HG02884 (cell line): Measurements from ENCODE around the gene SMARCC2.
"Not testable (repeated sequence)": the region's sequence is repeated elsewhere in the genome, so short reads cannot be mapped to it uniquely, and the experiment has no call there.

ENCODE experiments used
- ATAC-seq: cut with Tn5 transposase; IDR thresholded peaks from one replicate; pipeline ENCODE4 v1.9.1; 2021; ENCODE audit warnings: mild to moderate bottlenecking, moderate library complexity; ENCODE audit not compliant: unreplicated experiment

Gene SMARCC2

DNA sequence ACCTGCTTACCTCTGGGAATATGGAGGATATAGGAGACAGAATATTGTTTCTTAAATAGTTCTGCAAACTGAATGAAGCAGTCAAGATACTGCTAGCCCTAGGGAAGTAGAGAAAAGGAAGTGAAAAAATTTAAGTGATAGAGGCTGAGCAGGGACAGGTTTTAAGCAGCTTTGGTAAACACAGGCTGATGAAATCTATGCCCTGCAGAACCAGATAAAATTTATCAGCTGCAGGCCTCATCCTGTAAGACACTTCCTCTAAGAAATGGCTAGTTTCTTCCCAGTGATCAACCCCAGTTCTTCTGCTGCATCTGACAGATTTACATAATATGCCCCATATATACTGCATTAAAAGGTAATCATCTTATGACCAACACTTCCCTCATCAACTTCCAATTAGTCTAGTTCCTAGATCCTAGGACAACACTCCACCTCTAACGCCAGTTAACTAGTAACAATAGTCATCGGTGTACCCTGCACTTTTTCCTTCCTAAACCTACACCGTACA lies 62.5 kb downstream of the SMARCC2 start:
- no peak for ATAC-seq

DNA sequence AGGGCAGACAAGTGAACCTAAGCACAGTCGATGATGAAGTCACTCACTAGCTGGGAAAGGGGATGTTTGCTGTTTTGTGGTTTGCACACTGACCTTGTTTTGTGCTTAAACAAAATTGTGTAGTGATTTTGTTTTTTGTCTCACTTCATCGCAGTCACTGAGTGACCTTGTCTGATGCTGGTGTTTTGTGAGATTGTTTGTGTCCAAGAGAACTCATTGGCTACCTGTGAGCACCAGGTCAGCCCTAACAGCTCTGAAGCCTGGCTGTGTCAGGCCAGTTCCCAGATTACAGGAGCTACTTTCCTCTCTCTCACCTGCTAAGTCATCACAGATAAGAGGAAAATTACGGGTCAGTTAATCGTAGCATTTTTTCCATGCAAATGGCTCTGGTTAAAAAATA lies 65.2 kb downstream of the SMARCC2 start:
- ATAC-seq, result no peak

DNA sequence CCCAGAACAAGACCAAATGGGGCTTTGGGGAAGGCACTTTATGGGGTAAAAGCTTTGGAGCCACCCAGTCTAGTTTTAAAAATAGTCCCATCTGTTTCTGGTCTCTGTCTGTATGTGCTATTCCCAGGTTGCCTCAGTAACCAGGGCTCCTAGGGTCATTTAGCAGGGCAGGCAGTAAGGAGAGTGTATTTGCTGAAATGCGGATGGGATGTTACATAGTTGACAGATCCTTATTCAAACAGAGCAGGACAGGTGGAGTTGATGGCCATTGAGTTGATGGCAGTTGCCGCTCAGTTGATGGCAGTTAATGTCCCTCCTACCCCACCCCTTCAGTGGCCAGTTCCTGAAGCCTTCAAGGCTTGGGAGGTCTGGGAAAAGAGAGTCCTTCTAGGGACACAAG lies 66.6 kb downstream of the SMARCC2 start:
- no peak for ATAC-seq

DNA sequence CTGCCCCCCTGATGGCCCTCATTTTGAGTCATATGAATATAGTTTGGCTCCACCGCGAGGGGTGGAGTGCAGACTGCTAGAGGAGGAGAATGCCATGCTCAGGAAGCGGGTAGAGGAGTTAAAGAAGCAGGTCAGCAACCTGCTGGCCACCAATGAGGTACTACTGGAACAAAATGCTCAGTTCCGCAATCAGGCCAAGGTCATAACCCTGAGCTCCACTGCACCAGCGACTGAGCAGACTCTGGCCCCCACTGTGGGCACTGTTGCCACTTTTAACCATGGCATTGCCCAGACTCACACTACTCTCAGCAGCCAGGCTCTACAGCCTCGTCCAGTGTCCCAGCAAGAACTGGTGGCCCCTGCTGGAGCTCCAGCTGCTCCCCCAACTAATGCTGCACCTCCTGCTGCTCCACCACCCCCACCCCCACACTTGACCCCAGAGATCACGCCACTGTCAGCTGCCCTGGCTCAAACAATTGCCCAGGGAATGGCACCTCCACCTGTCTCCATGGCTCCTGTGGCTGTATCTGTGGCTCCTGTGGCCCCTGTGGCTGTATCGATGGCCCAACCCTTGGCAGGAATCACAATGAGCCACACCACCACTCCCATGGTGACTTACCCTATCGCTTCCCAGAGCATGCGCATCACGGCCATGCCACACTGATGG lies 67.9 kb downstream of the SMARCC2 start:
- ATAC-seq, result no peak

DNA sequence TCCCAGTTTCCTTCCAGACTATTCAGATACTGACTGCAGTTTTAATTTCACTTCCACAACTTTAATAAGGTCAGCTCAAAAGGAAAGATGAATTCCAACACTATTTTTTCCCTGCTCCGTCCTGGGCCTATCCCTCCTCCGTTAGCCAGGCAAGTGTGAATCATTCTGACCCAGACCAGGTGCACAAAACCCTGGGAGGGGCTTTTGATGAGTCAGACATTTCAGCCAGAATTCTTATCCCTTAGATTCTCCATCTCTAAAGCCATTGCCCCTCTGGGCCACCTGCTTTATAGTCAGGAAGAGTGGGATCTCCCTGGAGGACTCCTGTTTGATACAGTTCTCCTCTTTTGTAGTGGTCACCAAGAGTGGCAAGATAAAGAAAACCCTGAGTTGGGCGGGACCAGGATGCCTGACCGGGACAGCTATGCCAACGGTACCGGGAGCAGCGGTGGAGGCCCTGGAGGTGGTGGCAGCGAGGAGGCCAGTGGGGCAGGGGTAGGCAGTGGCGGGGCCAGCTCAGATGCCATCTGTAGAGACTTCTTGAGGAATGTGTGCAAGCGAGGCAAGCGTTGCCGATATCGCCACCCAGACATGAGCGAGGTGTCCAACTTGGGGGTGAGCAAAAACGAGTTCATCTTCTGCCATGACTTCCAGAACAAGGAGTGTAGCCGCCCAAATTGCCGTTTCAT lies 69.0 kb downstream of the SMARCC2 start:
- ATAC-seq, result no peak

DNA sequence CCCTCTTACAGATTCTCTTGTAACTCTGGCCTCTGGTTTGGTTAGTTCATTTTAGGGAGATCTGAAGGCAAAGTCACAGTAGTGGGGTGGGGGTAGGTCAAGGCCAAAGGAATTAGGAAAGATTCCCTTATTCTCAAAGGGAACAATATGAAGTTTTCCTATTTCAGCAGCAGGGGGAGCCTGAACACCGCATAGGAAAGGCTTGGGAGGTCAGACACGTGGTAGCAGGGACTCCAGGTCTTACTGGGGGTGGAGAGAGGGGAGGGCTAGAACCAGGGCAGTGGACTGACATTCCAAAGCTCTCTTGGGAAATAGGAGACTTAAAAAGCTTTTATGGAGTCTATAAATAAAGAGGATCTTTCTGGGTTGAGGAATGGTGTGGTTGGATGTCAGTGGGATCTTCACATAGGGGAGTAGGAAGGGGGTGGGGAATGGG lies 69.9 kb downstream of the SMARCC2 start:
- no peak for ATAC-seq

DNA sequence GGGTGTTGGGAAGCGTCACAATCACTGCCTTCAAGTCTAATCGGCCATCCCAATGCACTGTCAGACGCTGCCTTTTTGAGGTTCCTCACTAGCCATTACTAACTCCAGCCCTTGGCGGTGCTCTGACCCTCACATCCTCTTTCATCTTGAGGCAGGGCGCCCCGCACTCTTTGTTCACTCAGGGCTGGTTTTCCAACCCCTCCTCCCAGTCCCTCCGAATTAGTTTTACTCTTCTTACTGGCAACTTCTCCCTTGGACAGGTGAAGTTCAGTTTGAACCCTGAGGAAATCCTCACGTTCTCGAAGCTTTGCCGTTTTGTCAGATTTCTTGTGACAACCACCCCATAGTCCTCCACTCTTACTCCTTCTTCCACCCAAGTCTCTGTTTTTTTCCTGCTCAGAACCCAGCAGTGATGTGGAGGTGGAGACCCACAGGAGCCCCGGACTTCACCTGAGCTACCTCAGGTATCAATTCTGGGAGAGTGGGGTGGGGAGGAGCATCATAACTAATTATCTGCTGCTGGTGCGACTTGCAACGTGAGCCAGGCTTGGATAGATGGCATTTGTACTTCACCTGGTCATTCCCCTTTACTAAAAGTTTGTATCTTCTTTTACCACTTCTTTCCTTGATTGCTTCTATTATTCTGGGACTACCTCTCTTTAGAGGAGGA lies 70.5 kb downstream of the SMARCC2 start:
- no peak for ATAC-seq

DNA sequence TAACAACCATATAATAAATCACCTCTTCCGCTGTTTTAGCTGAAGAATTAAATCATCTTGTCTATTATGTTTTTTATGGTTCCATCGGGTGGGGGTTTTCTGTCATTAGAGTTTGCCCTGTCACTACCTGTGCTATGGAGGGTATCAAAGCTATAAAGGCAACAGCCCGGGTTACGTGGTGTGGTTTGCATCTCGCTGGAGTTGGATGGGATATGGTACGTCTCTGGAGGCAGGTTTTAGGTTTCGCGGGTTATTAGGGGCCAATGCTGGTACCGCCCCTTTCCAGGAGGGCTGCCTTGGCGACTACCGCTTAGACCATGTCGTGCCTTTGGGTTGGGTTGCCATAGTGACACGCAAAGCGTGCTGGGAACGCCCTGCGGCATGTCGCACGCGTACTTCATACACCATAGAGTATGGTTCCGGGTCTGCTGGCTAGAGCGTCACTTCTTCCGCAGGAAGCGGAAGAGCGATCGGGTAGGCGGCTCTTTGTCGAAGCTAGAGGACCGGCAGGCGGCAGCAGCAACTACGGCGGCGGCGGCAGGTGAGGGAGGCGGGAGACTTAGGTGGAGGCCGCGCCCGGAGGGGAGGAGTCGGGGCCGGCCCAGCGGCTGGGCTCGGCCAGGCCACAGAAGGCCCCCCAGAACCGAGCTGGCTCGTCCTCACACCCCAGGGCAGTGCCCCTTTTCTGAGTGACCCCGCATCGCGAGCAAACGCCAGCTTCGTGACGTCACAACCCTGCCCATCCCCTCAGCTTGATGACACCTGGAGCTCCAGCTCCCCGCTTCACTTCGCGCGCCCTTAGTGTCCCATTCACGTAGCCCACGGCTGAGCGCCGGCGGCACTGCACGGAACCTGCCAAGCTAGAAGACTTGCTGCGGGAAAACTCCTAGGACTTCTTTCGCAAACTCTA lies 71.2 kb downstream of the SMARCC2 start, which contains the start of gene ZC3H10:
Gene ZC3H10 (plus strand): TSS at position 489 of the 910 bp plus-strand sequence. CDS start 2,297 bp downstream, outside the sequence.
- ATAC-seq, result peak; percentile 81

DNA sequence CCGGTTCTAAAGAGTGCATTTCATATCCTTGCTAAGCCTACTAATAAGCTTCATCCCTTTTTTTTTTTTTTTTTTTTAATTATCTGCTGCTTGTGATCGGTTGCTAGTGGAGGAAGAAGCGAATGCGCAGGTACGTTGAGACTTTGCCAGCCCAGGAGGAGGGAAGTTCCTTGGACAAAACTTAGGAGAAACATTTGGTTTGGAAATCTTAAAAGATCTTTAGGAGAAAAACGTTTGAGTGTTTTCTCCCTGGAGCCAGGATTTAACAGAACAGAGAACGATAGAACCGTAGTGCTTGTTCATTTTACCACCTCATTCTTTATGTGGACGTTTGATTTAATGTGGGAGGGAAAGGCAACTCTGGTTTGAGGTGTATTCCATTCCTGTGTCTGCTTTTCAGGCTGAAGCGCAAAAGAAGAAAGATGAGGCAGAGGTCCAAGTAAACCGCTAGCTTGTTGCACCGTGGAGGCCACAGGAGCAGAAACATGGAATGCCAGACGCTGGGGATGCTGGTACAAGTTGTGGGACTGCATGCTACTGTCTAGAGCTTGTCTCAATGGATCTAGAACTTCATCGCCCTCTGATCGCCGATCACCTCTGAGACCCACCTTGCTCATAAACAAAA lies 72.1 kb downstream of the SMARCC2 start:
- not testable (repeated sequence) for ATAC-seq

DNA sequence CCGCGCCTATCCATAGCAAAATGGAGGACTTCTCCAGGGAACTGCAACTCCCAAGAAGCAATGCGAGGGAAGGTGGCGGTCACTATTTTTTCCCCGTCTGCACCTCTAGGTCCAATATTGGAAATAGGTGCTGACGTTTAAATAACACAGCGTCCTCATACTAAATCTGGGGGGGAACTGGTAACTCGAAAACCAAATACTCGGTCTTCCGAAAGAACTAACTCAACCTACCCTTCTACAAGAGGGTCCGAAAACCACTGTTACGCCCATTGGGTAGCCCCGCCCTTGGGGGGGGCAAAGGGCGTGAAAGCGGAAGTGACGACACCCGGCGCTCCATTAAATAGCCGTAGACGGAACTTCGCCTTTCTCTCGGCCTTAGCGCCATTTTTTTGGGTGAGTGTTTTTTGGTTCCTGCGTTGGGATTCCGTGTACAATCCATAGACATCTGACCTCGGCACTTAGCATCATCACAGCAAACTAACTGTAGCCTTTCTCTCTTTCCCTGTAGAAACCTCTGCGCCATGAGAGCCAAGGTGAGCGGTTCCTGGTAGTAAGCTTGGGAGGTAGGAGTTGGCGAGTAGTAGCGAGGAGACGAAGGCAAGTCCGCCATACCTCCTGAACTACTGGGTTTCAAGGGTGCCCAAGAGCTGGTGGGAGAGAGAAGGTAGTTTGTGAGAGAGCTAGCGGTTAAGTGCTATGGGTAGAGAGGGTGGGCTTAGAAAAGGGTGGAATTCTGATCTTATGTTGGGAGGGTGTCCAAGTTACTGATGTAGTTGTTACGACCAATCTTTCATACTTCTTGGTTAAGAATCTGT lies 72.8 kb downstream of the SMARCC2 start, which contains the start of gene RPL41:
Gene RPL41 (plus strand): TSS at position 367 of the 815 bp plus-strand sequence.
- peak; percentile 33 for ATAC-seq

DNA sequence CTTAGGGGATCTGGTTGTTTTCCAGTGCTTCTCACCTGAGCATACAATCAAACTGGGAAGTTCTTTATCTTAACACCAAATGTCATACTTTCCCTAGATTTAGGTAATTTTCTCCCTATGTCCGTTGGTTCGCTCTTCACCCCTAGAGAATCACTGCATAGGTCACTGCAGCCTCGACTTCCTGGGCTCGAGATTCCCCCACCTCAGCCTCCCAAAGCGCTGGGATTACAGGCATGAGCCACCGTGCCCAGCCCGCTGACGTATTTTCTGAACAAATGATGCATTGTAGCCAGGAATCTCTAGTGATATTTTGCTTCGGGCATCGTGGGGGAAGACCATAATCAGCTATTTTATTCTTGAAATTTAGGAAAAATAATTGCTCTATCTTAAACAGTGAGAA lies 74.0 kb downstream of the SMARCC2 start:
- no peak for ATAC-seq

DNA sequence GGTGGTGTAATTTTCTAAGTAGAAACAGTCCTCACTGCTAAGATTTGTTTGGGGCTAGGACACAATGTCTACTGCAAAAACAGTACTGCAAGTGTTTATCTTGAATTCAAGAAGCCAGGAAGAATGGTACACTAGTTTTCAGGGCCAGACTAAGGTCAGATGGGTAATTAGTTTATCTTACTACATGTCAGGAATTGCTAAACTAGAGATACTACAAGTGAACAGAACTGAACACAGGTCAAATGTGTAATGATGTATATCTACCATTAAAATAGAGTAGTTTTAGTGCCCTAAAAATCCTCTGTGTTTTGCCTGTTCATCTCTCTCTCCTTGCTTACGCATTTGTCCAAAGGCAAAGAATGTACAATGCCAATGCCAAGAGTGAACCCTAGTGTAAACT lies 75.2 kb downstream of the SMARCC2 start:
- ATAC-seq, result no peak
